GM18526 (cell line): Measurements from ENCODE around the gene OBSCN.

ENCODE experiments used
- POLR2A ChIP-seq: IDR thresholded peaks from 3 replicates; pipeline ENCODE4 v1.6.1; 2011; ENCODE audit not compliant: insufficient read length; ENCODE audit errors: extremely low read depth

OBSCN gene

DNA sequence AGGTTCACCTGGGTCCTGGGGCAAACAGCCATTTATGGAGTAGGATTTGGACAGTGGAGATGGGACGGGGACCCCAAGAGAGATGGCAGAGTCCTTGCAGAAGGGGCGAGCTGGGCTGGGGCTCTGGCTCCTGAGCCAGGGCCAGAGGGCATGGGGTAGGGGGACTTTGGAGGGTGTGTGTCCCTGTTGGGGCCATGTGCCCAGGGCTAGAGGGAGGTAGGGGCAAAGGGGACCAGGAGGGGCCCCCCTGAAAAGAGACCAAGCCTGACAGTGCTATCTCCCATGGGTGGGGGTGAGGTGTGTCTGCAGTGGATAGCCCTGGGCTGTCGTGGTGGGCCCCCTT, 106.4 kb downstream of the OBSCN start:
- no peak for TF ChIP-seq POLR2A

DNA sequence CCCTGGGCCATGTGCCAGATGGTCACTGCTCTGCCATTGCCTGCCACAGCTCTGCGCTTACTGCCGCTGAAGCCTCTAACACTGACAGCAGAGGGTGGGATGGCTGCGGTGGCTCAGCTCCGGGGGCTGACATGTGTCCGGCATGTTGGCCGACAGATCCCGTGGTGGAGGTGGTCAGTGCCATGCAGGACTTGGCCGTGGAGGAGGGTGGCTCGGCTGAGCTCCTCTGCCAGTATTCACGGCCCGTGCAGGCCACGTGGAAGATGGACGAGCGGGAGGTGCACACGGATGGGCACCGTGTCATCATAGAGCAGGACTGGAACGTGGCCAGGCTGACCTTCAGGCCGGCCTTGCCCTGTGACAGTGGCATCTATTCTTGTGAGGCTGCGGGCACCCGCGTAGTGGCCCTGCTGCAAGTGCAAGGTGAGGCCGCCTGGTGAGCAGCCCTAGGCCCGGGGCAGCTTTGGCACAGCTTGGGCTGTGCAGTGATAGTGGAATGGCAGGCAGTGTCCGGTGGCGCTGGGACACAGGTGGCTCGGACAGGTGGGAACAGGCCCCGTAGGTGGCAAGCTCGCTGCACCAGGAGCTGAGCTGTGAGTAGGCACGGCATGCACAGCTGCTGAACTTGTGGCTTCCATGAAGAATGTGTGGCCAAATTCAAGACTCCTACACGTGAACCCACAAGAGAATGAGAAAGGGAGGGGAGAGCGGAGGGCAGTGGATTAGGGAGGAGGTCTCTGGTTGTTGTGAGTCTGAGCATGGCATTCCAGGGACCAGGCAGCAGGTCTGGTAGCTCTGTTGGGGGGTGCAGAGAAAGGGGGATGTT, 107.0 kb downstream of the OBSCN start:
- no peak for TF ChIP-seq POLR2A

DNA sequence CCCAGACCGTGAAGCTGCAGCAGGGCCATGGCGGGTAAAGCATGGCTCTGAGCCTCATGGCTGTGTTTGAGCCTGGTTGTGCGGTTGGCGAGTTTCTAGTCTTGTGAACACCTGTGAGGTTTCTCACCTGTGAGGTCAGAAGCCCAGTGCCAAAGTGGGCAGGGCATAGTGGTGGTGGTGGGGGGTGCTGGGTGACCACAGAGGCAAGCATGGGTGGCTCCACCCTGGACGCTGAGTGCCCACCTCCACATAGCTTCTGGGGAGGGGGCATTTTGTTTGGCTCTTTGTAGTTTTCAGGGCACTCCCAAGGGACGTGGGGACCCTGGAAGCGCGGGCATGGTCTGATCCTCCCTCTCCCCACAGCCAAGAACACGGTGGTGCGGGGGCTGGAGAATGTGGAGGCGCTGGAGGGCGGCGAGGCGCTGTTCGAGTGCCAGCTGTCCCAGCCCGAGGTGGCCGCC, 107.7 kb downstream of the OBSCN start:
- no peak for TF ChIP-seq POLR2A

DNA sequence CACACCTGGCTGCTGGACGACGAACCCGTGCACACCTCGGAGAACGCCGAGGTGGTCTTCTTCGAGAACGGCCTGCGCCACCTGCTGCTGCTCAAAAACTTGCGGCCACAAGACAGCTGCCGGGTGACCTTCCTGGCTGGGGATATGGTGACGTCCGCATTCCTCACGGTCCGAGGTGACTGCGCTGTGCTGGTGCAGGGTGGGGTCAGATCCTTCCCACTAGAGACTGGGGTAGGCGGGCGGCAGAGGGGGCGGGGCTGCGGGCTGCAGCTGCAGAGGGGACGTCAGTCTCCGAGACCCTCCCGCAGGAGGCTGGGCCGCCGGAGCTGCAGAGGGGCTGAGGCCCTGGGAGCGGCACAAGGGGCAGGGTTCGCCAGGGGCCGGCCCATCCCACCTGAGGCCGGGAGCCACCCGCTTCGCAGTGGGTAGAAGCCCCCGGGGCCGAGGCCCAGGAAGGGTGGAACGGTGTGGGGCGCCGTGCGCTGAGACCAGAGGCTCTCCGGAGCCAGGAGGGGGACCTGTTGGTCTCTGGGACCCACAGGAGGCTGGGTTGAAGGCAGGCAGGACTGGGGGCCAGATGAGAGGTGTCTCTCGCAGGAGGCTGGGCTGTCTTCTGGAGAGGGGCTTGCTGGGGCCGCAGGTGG, 108.2 kb downstream of the OBSCN start:
- TF ChIP-seq POLR2A, result no peak

DNA sequence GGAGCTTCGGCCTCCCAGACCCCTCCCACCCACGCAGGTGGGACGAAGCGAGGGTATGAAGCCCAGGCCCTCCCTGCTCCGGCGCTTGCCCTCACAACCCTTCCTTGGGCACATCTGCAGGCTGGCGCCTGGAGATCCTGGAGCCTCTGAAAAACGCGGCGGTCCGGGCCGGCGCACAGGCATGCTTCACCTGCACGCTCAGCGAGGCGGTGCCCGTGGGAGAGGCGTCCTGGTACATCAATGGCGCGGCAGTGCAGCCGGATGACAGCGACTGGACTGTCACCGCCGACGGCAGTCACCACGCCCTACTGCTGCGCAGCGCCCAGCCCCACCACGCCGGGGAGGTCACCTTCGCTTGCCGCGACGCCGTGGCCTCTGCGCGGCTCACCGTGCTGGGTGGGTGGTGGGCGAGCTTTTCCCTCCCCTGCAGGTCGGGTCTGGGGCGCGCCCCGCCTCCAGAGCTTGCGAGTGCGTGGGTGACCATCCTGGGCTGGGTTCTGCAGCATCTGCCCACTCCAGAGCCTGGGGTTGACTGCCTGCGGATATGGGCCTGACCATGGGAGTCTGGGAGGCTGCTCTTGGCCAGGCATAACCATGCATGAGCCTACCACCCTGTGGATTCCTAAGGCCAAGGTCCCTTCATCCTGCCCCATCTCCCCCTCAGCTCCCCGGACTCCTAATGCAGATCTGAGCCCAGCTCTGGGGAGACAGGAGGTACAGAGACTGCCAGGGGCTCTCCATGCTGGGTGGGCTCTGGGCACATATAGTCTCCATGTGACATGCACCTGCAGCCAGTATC, 108.9 kb downstream of the OBSCN start:
- TF ChIP-seq POLR2A, result no peak

DNA sequence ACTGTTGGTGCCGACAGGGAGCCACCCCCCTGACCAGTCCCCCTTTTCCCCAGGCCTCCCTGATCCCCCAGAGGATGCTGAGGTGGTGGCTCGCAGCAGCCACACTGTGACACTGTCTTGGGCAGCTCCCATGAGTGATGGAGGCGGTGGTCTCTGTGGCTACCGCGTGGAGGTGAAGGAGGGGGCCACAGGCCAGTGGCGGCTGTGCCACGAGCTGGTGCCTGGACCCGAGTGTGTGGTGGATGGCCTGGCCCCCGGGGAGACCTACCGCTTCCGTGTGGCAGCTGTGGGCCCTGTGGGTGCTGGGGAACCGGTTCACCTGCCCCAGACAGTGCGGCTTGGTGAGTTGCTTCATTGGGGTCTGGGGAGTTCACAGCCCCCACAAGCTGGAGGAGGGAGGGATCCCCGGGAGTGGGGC, 109.6 kb downstream of the OBSCN start:
- no peak for TF ChIP-seq POLR2A

DNA sequence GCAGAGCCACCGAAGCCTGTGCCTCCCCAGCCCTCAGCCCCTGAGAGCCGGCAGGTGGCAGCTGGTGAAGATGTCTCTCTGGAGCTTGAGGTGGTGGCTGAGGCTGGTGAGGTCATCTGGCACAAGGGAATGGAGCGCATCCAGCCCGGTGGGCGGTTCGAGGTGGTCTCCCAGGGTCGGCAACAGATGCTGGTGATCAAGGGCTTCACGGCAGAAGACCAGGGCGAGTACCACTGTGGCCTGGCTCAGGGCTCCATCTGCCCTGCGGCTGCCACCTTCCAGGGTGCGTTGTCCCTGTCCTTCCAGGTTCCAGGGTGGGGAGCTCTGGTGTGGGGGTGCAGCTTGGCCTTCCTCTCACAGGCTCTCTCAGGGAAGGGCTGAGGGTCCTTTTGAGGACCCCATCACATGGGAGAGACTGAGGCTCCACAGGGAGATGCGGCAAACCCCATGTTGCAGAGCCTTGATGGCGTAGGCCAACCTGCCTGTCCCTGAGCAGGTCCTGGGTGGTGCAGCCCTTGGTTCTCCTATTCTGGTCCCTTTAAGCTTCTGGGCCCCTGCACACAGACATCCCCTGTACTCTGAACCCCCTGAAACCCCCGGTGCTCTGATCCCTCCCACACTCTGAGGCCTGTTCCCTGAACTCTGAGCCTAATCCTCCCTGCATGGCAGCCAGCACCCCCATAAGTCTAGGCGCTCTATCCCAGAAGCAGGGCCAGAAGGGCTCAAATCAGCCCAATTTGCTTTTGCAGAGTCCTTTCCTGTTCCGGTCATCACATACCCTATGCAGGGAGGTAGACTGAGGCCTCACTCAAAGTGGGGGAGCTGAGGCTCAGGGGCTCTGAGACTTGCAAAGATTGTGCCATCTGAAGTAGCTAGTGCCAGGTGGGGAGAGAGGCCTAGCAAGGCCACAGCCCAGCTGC, 110.3 kb downstream of the OBSCN start:
- TF ChIP-seq POLR2A, result no peak

DNA sequence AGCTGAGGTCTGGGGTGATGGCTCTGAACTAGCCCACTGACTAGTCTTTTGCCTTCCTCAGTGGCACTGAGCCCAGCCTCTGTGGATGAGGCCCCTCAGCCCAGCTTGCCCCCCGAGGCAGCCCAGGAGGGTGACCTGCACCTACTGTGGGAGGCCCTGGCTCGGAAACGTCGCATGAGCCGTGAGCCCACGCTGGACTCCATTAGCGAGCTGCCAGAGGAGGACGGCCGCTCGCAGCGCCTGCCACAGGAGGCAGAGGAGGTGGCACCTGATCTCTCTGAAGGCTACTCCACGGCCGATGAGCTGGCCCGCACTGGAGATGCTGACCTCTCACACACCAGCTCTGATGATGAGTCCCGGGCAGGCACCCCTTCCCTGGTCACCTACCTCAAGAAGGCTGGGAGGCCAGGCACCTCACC, 111.0 kb downstream of the OBSCN start:
- no peak for TF ChIP-seq POLR2A

DNA sequence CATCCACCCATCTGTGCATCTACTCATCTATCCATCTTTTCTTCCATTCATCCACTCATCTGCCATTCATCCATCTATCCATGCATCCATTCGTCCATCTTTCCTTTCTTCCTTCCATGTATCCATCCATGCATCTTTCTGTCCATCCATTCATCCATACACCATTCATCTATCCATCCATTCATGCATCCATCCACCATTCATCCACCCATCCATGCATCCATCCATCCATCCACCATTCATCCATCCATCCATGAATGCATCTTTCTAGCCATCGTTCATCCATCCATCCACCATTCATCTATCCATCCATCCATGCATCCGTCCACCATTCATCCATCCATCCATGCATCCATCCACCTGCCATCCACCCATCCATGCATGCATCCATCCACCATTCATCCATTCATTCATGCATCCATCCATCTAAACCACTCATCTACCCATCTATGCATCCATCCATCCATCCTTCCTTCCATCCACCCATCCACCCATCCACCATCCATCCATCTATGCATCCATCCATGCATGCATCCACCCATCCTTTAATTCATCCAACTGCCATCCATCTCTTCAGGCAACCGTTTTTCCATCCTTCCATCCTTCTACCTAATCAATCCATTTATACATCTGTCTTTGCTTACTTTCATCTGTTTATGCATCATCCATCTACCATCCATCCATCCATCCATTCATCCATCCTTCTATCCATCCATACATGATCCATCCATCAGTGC, 111.7 kb downstream of the OBSCN start:
- no peak for TF ChIP-seq POLR2A

DNA sequence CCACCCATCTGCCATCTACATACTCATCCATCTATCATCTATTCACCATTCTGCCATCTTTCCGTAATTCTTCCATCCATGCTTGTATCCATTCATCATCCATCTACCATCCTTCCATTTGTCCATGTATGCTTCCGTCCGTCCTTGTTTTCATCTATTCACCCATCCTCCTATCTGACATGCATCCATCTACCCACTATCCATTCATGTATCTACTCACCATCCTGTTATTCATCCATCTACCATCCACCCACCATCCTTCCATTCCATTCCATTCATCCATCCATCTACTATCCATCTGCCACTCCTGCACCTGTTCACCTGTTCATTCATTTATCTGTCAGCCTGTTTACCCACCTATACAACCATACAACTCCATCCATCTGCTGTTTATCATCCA, 112.5 kb downstream of the OBSCN start:
- no peak for TF ChIP-seq POLR2A

DNA sequence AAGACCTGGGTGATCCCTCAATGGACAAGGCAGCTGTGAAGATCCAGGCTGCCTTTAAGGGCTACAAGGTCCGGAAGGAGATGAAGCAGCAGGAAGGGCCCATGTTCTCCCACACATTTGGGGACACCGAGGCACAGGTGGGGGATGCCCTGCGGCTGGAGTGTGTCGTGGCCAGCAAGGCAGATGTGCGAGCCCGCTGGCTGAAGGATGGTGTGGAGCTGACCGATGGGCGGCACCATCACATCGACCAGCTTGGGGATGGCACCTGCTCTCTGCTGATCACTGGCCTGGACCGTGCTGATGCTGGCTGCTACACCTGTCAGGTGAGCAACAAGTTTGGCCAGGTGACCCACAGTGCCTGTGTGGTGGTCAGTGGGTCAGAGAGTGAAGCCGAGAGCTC, 113.6 kb downstream of the OBSCN start:
- TF ChIP-seq POLR2A, result no peak

DNA sequence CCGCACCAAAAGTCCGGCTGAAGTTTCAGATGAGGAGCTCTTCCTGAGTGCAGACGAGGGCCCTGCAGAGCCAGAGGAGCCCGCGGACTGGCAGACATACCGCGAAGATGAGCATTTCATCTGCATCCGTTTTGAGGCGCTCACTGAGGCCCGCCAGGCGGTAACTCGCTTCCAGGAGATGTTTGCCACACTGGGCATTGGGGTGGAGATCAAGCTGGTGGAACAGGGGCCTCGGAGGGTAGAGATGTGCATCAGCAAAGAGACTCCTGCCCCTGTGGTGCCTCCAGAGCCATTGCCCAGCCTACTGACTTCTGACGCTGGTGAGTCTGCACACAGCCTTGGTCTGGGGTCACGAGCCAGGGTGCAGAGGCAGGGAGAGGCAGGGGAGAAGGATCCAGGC, 114.1 kb downstream of the OBSCN start:
- no peak for TF ChIP-seq POLR2A

DNA sequence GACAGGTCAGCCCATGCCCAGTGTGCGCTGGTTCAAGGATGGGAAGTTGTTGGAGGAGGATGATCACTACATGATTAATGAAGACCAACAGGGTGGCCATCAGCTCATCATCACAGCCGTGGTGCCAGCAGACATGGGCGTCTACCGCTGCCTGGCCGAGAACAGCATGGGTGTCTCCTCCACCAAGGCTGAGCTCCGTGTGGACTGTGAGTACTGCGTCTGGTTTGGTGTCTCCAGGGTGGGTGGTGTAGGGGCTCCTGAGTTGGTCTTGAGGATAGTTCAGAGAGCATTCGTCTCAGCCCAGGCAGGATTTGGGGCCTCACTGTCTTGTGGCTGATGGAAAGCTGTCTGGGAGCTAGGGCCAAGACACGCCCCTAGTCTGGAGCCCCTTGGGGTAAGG, 115.6 kb downstream of the OBSCN start:
- no peak for TF ChIP-seq POLR2A

DNA sequence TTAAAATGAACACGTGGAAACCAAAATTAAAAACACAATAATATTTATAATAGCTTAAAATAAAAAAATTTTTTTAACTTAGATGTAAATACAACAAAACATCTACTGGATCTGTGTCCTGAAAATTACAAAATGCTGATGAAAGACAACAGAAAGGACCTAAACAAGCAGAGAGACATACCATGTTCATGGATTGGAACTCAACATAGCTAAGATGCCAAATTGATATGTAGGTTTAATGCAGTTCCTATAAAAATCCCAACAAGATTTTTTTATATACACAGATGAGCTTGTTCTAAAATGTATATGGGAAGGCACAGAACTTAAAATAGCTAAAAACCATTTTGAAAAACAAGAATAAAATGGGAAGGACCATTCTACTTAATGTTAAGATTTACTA, 117.4 kb downstream of the OBSCN start:
- no peak for TF ChIP-seq POLR2A
